Measurements from ENCODE around the gene MXRA8.

The MXRA8 gene

DNA sequence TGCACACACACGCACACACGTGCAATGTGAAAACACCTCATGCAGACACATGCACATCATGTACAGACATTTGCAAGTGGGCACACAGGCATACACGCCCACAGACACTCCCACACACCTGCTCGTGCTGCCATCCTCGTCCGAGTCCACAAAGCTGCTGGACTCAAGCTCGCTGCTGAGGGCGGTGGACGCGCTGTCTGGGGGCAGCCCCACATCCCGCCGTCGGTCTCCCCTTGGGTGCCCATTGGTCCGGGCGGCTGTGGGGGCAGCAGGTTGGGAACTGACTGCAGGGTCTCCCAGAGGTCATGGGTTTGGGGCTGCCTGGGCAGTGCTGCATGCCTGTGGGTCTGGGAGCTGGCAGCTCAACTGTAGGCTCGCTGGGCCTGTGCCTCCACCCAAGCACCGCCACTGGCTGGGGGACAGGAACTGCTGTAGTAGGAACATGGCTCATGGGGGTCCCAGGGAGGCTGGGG is 16.8 kb downstream of the MXRA8 start:
- no peak for DNase-seq (ENCODE audit: low read depth)
- TF ChIP-seq, protein P1, sequence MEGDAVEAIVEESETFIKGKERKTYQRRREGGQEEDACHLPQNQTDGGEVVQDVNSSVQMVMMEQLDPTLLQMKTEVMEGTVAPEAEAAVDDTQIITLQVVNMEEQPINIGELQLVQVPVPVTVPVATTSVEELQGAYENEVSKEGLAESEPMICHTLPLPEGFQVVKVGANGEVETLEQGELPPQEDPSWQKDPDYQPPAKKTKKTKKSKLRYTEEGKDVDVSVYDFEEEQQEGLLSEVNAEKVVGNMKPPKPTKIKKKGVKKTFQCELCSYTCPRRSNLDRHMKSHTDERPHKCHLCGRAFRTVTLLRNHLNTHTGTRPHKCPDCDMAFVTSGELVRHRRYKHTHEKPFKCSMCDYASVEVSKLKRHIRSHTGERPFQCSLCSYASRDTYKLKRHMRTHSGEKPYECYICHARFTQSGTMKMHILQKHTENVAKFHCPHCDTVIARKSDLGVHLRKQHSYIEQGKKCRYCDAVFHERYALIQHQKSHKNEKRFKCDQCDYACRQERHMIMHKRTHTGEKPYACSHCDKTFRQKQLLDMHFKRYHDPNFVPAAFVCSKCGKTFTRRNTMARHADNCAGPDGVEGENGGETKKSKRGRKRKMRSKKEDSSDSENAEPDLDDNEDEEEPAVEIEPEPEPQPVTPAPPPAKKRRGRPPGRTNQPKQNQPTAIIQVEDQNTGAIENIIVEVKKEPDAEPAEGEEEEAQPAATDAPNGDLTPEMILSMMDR (conservative IDR thresholded peaks at IDR 0.05; ENCODE audit: low read depth, low read length), result no peak
- H3K4me3 ChIP-seq (ENCODE audit: low read length), result no peak overlapping the region

DNA sequence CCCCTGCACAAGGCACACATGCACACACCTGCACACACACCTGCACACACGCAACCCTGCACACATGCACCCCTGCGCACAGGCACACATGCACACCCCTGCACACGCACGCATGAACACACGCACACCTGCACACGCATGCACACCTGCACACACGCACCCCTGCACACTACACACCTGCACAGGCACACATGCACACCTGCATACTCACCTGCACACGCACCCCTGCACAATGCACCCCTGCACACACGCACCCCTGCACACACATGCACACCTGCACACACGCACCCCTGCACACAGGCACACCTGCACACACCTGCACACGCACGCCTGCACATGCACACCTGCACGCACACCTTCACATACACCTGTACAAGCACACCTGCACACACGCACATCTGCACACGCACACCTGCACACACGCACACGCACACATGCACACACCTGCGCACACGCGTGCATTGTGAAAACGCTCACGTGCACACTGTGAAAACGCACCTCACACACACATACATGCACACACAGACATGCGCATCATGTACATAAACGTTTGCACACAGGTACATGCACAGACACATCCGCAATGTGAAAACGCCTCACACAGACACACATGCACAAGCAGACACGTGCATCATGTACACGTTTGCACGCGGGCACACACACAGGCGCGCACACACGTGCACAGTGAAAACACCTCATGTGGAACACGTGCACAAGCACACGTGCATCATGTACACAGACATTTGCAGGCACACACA is 17.4 kb downstream of the MXRA8 start:
- no peak overlapping the region for H3K4me3 ChIP-seq (ENCODE audit: low read length)
- no peak for DNase-seq (ENCODE audit: low read depth)
- TF ChIP-seq, protein P1 (conservative IDR thresholded peaks at IDR 0.05; ENCODE audit: low read depth, low read length), result no peak

DNA sequence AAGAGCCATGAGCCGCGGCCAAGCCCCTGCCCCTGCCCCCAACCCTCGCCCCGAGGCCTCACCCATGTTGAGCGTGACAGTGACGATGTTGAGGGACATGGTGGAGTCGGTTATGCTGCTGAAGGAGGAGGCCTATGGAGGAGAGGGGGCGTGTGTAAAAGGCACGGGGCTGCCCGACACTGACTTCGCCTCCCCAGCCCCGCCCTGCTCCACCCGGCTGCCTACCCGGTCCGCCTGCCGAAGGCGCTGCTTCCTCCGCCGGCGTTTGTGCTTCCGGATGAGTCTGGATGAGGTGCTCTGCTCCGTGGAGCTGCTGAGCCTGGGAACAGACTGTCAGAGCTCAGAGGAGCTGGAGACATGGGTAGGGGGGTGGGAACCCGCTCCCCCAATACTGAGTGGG is 18.2 kb downstream of the MXRA8 start:
- no peak overlapping the region for H3K4me3 ChIP-seq (ENCODE audit: low read length)
- no peak for DNase-seq (ENCODE audit: low read depth)
- TF ChIP-seq, protein P1 (conservative IDR thresholded peaks at IDR 0.05; ENCODE audit: low read depth, low read length), result no peak

DNA sequence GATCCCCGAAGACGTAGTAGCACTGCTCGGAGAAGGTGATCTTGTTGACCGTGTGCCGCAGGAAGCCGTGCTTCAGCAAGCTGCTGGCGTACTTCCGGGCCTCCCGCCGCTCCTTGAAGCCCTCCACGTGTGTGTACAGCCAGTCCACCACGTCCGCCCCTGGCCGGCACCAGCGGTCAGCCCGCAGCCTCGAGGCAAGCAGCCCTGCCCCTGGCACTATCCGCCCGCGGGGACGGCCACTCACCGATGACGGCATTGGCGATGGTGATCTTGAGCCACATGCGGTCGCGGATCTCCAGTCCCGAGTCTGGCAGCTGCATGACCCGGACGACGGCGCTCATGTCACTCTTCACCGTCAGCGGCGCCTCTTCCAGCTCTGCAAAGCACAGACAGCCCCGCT is 20.1 kb downstream of the MXRA8 start:
- DNase-seq (ENCODE audit: low read depth), result no peak
- H3K4me3 ChIP-seq (ENCODE audit: low read length), result no peak overlapping the region
- TF ChIP-seq, protein P1 (conservative IDR thresholded peaks at IDR 0.05; ENCODE audit: low read depth, low read length), result no peak

DNA sequence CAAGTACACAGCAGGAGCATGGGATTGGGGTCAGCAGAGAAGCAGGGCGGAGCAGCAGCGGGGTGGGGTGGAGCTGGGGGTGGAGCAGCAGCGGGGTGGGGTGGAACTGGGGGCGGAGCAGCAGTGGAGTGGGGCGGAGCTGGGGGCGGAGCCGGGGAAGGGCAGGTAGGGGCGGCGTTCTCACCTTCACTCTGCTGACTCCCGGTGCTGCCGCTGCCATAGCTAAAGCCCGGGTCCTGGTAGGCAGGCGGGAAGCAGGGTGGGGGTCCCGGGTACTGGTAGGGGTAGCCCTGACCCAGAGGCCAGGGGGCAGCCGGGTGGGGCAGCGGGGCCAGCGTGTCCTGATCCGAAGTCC is 20.6 kb downstream of the MXRA8 start:
- no peak overlapping the region for H3K4me3 ChIP-seq (ENCODE audit: low read length)
- DNase-seq (ENCODE audit: low read depth), result no peak
- TF ChIP-seq, protein P1 (conservative IDR thresholded peaks at IDR 0.05; ENCODE audit: low read depth, low read length), result no peak

DNA sequence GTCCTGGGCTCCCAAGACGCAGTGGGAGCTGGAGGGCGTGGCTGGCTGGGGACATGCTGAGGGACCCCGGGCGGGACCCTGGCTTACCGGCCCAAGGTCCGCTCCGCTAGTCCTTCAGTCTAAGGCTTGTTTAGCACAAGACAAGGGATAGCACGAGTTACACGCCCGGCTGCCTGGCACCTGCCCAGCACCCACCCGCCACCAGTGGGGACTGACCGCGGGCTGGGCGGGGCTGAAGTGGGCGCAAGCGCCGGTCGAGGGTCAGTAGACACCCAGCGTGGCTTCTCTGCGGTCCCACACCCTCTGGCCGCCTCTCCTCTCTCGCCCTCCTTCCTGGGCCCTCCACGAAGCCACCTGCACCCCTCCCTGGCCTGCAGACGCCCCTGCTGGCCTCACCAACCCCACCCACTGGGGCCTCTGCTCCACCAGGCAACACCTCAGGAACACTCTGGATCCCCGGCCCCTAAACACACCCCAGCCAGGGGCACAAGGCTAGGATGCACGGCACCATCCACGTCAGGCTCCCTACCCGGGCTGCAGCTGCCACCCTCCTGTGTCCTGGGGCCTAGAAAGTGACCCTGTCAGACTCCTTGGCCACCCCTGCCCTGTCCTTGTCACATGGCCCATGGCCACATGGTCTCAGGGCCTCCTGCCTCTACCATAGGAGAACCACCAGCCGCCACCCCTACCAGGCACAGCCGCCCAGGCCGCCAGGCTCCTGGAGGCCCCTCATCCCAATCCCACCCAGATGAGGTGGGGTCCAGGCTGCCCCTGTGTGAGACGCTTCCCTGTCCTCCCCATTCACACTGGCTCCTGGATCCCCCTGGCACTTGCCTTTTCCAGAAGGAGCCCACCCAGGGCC is 21.2 kb downstream of the MXRA8 start:
- H3K4me3 ChIP-seq (ENCODE audit: low read length), result no peak overlapping the region
- no peak for DNase-seq (ENCODE audit: low read depth)
- TF ChIP-seq, protein P1 (conservative IDR thresholded peaks at IDR 0.05; ENCODE audit: low read depth, low read length), result no peak

All from retinal pigment epithelial cell (primary cell).